HUES6 (cell line): Measurements from ENCODE around the gene ITPR3.

Experiments used
- H3K27ac ChIP-seq: 2 replicates; pipeline ENCODE4 v1.7.0; 2013; ENCODE audit warnings: low read depth, mild to moderate bottlenecking, low read length, inconsistent platforms
- H3K27me3 ChIP-seq: 2 replicates; pipeline ENCODE4 v1.6.1; 2013; ENCODE audit warnings: low read length; ENCODE audit not compliant: control insufficient read depth, insufficient read depth
- H3K36me3 ChIP-seq: 2 replicates; pipeline ENCODE4 v1.6.1; 2013; ENCODE audit warnings: low read length; ENCODE audit not compliant: control insufficient read depth, insufficient read depth
- H3K4me1 ChIP-seq: 2 replicates; pipeline ENCODE4 v1.6.1; 2013; ENCODE audit warnings: low read length; ENCODE audit not compliant: control insufficient read depth, insufficient read depth
- H3K4me3 ChIP-seq: 2 replicates; pipeline ENCODE4 v1.5.1; 2013; ENCODE audit warnings: low read depth, low read length
- H3K9ac ChIP-seq: one replicate; pipeline ENCODE4 v1.6.1; 2013; ENCODE audit warnings: mild to moderate bottlenecking, low read length
- H3K9me3 ChIP-seq: 2 replicates; pipeline ENCODE4 v1.6.1; 2013; ENCODE audit warnings: low read depth, low read length; ENCODE audit not compliant: control insufficient read depth, insufficient read depth

ITPR3 gene

DNA sequence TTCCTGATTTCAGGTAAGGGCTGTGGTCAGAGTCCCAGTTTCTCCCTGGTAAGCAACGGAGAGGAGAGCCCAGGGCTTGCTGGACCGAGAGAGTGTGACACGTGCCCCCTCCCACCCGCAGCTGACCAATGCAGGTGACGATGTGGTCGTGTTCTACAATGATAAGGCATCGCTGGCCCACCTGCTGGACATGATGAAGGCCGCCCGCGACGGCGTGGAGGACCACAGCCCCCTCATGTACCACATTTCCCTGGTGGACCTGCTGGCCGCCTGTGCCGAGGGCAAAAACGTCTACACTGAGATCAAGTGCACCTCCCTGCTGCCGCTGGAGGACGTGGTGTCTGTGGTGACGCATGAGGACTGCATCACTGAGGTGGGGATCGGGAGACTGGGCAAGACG lies 58.6 kb downstream of the ITPR3 start:
- Histone ChIP-seq H3K27me3 (no peaks in the 10 kb centered on the region), H3K27ac (no peak overlapping the region), H3K4me3 (no peak overlapping the region), H3K9me3 (no peaks in the 10 kb centered on the region), H3K9ac (no peak overlapping the region), H3K4me1 (no peaks in the 10 kb centered on the region), H3K36me3 (peaks cover 87% of the 10 kb centered on the region)

DNA sequence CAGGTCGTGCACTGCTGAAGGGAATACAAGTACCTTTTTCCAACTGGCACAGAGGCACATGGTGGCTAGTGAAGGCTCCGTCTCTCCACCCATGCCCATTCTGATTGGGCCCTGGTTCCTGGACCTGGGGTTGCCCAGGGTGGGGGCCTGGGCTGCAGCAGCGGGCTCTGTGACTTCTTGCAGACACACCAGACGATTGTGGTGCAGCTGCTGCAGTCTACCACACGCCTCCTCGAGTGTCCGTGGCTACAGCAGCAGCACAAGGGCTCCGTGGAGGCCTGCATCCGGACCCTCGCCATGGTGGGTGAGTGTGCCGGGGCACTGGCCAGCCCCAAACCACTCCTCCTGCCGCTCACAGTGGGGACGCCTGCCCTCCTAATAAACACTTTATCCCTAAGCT lies 61.2 kb downstream of the ITPR3 start:
- Histone ChIP-seq H3K4me1 (no peaks in the 10 kb centered on the region), H3K27ac (no peak overlapping the region), H3K4me3 (no peak overlapping the region), H3K27me3 (no peaks in the 10 kb centered on the region), H3K9ac (no peak overlapping the region), H3K36me3 (peaks cover 90% of the 10 kb centered on the region), H3K9me3 (no peaks in the 10 kb centered on the region)

- no peaks in the 10 kb centered on the region for H3K4me1 ChIP-seq
- H3K36me3 ChIP-seq: peaks cover 90% of the 10 kb centered on the region
- H3K27me3 ChIP-seq: no peaks in the 10 kb centered on the region
- H3K4me3 ChIP-seq: no peak overlapping the region
- H3K9ac ChIP-seq: no peak overlapping the region
- no peak overlapping the region for H3K27ac ChIP-seq
- H3K9me3 ChIP-seq: no peaks in the 10 kb centered on the region
Observed at GRCh38 chr6:33683051-33683571, 62.0 kb downstream of the ITPR3 start.

GRCh38 chr6:33683576-33684427 lies 62.7 kb downstream of the ITPR3 start:
- H3K4me1 ChIP-seq: no peaks in the 10 kb centered on the region
- H3K36me3 ChIP-seq: peaks cover 90% of the 10 kb centered on the region
- H3K9ac ChIP-seq: no peak overlapping the region
- no peak overlapping the region for H3K27ac ChIP-seq
- H3K4me3 ChIP-seq: no peak overlapping the region
- no peaks in the 10 kb centered on the region for H3K27me3 ChIP-seq
- H3K9me3 ChIP-seq: no peaks in the 10 kb centered on the region

GRCh38 chr6:33684428-33684896 lies 63.3 kb downstream of the ITPR3 start:
- no peaks in the 10 kb centered on the region for H3K4me1 ChIP-seq
- H3K27ac ChIP-seq: no peak overlapping the region
- no peak overlapping the region for H3K9ac ChIP-seq
- H3K36me3 ChIP-seq: peaks cover 92% of the 10 kb centered on the region
- no peaks in the 10 kb centered on the region for H3K9me3 ChIP-seq
- no peak overlapping the region for H3K4me3 ChIP-seq
- no peaks in the 10 kb centered on the region for H3K27me3 ChIP-seq

- Histone ChIP-seq H3K4me3 (no peak overlapping the region), H3K9ac (no peak overlapping the region), H3K4me1 (no peaks in the 10 kb centered on the region), H3K9me3 (no peaks in the 10 kb centered on the region), H3K27me3 (no peaks in the 10 kb centered on the region), H3K27ac (no peak overlapping the region), H3K36me3 (peaks cover 93% of the 10 kb centered on the region)
Observed at GRCh38 chr6:33684983-33685382, 63.9 kb downstream of the ITPR3 start.

GRCh38 chr6:33685411-33686224 lies 64.5 kb downstream of the ITPR3 start:
- Histone ChIP-seq H3K4me3 (no peak overlapping the region), H3K4me1 (no peaks in the 10 kb centered on the region), H3K9me3 (no peaks in the 10 kb centered on the region), H3K27ac (no peak overlapping the region), H3K27me3 (no peaks in the 10 kb centered on the region), H3K9ac (no peak overlapping the region), H3K36me3 (peaks cover 92% of the 10 kb centered on the region)

DNA sequence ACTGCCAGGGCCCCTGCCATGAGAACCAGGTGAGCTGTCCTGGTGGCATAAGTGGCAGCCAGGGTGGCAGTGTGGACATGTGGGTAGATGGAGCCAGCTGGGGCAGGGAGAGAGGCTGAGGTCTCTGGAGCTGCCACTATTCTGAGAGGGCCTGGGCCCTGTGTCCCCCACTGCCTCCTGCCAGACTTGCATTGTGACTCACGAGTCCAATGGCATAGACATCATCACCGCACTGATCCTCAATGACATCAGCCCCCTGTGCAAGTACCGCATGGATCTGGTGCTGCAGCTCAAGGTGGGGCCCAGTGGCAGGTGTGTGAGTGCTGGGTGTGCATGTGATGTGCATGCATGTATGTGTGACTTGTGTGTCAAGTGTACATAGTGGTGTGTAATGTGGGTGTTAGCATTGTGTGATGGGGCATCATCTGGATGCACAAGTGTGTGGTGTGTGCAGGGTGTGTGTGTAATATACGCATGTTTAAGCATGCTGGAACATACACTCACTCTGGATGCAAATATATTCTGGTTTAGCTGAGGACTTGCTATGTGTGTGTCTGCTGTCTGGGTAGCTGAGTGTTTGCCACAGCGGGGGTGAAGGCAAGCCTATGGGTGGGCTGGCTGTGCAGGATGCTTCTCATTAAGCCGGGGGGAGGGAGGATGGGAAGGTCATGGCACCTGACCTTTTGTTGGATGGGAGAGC lies 65.3 kb downstream of the ITPR3 start:
- Histone ChIP-seq H3K9me3 (no peaks in the 10 kb centered on the region), H3K27me3 (no peaks in the 10 kb centered on the region), H3K4me3 (no peak overlapping the region), H3K36me3 (peaks cover 95% of the 10 kb centered on the region), H3K27ac (no peak overlapping the region), H3K9ac (no peak overlapping the region), H3K4me1 (peaks cover 2% of the 10 kb centered on the region; the same call in 1 of the 2 replicates)

DNA sequence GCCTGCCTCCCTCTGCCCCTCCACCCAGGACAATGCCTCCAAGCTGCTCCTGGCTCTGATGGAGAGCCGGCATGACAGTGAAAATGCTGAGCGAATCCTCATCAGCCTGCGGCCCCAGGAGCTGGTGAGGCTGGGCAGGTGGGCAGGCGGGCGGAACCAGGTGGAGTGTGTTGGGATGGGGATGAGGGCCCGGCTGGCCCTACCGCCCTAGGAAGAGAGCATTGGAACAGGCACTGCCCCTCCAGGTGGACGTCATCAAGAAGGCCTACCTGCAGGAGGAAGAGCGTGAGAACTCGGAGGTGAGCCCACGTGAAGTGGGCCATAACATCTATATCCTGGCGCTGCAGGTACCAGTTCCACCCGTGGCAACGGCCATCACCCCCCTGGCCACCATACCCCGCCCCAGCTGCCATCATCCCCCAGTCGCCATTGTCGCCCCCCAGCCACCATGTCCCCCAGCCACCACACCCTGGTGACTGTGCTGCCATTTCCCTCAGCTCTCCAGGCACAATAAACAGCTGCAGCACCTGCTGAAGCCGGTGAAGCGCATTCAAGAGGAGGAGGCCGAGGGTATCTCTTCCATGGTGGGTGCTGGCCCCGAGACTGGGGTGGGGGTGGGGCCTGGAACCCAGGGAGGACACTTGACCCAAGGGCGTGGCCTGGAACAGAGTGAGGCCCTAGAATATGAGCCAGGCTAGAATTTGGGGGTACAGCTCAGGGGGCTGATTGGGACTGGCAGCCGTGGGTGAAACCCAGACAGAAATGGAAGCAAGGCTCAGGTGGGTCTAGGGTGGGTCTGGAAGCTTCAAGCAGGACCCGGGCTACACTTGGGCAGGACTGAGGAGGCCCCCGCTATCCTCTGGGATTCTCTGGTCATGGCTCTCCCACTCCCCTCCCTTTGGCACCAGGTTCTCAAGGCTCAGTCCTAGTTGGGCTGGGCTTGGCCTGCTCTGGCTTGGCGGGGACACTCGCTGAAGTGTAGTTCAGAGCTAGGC lies 66.2 kb downstream of the ITPR3 start:
- Histone ChIP-seq H3K27ac (no peak overlapping the region), H3K9ac (no peak overlapping the region), H3K27me3 (no peaks in the 10 kb centered on the region), H3K36me3 (peaks cover 97% of the 10 kb centered on the region), H3K9me3 (no peaks in the 10 kb centered on the region), H3K4me3 (no peak overlapping the region), H3K4me1 (peaks cover 11% of the 10 kb centered on the region; the same call in 1 of the 2 replicates)

- H3K4me1 ChIP-seq: peaks cover 16% of the 10 kb centered on the region; the same call in 1 of the 2 replicates
- H3K4me3 ChIP-seq: no peak overlapping the region
- H3K27ac ChIP-seq: no peak overlapping the region
- no peaks in the 10 kb centered on the region for H3K27me3 ChIP-seq
- peaks cover 98% of the 10 kb centered on the region for H3K36me3 ChIP-seq
- H3K9ac ChIP-seq: no peak overlapping the region
- H3K9me3 ChIP-seq: no peaks in the 10 kb centered on the region
Observed at GRCh38 chr6:33688006-33688405, 66.9 kb downstream of the ITPR3 start.
